NCI-H2107 (cell line): ENCODE data around the gene UBE2QL1.
"Not testable (repeated sequence)": the region's sequence is repeated elsewhere in the genome, so short reads cannot be mapped to it uniquely, and the experiment has no call there.

Experiments used
- DNase-seq: peaks from one replicate; lab custom pipeline; 2025; lab: John Stamatoyannopoulos, UW

The UBE2QL1 gene

DNA sequence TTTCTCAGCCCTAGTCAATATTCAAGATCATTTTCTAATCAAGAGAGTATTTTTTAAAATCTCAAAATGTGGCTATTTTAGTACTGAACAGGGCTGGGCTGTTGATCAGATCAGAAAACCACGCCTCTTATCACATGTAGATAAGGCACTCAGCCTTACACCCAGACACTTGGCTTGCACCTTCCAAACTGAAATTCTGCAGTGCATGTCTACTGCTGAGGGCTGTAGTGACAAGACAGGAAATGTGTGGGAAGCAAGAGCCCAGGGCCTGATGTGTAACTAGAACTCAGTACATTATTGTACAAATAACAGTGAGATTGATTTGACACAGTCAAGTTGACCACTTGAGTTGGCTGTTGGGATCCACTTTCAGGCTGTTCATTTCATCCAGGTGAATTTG is 48.6 kb downstream of the UBE2QL1 start:
- no peak for DNase-seq

DNA sequence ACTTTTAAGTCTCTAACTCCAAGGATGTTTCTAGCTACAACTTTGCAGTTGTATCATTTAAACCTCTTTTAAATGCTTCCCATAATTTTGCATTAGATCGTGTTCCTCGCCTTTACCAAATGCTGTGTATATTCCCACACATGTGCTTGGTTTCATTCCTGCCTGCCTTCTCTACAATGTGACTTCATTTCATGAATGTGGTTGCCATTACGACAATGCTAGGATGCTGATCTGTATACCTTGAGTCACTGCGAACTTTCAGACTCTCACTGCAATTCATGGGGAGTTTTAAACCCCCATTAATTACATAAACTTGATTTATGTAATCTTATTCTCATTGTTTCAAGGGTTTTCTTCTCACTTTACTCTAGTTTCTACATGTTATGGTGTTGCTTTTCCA is 50.3 kb downstream of the UBE2QL1 start:
- DNase-seq = no peak

DNA sequence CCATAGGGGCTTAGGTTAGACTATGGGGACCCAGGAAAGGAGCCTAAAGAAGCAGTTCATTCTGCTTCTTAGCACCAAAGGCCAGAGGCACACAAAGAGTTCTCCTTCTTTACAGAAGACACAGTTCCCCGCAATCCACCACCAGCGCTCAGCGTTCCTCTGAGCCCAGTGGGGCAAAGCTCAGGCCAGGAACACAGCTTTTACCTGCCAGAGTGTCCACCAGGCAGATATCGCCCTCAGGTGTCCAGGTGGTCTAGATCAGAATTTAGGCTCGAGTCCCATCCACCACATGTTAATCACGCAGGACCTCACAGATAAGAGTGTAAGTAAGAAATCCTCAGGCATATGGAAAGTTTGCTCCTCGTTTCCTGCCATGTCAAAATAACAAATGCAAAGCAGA is 53.0 kb downstream of the UBE2QL1 start:
- no peak for DNase-seq

DNA sequence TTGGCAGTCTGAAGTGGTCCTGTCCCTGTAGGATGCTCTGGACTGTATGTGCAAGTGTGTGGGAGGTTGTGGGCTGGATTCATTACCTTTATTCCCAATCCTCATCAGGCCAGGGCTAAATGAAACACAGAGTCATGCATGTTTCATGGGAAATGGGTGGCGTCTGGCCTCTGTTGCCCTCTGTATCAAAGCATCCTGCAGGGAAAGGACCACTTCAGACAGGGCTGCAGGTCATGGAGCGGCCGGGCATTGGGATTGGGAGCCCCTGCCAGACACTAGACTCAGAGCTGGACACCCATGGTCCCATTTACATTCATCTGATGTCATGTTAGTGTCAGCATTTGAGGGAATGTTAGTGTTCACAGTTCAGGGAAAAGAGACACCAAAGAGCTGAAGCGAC is 53.8 kb downstream of the UBE2QL1 start:
- DNase-seq = no peak

DNA sequence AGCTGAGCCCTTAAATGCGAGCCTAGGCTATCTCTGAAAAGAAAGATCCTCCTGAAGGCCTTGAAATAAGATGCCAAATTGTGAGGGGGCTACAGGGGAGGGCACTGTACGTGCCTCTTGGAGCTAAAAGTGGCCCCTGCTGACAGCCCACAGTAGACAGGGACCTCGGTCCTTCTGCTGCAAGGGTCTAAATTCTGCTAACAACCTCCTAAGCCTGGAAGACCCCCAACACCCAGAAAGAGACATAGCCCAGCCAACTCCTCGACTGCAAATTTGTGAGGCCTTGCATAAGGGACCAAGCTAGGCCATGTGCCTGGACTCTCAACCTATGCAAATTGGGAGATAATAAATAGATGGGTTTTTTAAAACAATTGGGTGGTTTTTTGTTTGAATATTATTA is 54.7 kb downstream of the UBE2QL1 start:
- no peak for DNase-seq

DNA sequence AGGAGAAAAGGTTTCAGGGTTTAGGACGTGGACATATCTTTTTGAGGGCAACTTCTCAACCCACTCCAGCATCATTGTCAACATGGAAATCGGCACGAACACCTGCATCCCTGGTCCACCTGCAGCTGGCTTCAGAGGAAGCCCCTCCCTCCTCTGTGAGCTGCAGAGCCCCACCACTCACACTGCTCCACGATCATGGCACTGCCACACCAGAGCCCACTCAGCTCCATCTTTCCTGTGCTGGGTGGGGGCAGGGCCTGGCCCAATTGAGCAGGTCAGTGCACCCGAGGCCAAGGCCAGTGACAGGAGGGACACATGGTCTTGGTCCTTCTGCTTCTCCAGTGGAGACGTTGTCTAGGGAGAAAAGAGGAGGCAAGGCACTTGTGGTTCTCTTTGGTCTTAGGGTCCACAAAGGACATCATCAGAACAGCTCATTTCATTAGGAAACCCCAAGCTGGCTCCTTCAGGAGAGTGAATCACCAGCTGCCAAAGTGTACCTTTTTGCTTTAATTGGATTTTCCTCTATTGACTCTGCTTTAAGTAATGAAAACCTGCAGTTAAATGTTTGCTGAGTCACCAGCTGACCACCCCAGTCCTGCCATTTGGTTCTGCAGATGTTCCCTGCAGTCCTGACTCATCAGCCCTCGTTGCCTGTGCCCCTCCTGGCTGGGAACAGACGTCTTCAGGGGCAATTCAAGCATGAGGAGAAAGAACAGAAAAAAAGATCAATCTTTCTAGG is 56.2 kb downstream of the UBE2QL1 start:
- no peak for DNase-seq

DNA sequence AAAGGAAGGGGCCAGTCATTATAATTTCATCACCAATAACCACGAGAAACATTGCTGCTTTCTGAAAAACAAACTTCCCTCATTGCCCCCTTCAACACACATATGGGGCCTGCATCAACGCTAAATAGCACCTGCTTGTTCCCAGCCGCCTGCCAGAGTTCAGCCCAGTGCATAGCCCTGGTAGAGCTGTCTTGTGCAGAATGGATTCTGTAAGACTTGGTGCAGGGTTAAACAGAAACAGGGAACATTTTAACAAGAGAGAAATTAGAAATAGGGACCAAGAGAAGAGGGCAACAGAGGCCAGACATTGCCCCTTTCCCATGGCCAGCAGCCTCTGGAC is 56.7 kb downstream of the UBE2QL1 start:
- no peak for DNase-seq

DNA sequence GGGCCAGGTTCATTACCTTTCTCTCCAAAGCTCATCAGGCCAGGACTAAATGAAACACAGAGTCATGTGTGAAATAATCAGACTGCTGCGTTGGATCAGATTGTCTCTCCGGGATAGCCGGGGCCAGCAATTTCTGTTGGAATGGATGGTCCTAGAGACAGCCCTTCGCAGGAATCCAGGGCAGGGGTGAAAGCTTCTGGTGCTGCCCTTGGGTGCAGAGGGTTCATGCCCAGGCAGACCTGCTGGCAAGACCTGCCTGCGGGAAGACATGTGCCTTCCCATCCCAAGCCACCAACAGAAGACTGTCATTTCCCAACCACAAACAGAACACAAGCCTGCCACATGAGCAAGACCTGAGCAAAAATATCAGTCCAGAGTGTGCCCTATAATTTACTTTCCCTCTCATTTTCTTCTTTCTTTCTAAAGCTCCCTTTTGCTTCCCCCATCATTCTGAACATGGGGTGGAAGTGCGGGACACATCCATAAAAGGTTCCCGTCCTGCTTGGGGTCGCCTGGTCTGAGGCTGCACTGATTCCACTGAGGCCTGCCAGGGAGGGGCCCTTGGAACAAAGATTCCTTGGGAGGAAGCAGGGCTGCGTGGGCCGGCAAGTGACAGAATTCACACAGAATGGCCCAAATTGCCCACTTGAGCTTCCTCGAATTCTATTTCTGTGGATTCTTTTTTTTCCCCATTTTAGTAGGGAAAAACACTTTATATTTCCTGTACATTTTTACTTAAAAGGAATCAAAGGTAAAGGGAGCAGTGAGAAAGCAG is 57.3 kb downstream of the UBE2QL1 start:
- no peak for DNase-seq

DNA sequence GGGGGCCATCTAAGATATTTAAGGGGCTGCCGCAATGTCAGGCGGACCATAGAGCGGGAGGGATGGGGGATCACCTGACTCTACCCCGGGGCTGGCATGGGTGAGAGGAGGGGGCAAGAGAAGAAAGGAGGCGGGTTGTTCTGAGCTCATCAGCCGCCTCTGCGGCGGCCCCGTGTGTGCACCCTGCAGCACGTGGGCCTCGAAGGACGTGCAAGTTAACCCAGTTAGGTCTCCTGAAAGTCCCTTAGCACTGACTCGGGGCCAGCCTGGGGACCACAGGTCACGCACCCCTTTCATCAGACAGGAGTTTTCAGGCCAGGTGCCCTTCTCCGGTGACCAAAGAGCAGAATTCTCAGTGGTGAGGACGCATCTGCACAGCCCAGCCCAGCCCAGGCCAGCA is 58.0 kb downstream of the UBE2QL1 start:
- DNase-seq = no peak

DNA sequence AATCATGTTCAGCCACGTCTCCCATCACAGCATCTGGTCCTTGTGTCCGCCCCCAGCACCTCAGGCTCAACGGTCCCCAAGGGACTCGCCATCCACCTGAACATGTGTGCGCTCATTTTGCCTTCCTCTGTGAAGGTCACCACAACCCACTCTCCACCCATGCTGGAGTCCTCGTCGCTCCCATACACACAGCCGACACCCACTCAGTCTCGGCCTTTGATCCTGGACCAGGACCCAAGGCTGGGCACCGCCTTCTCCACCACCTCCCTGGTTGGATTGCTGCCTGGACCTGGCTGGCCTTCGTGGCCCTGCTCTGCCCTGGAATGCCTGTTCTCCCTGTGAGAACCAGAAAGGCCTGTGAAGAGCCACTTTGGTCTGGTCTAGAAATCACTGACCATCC is 60.3 kb downstream of the UBE2QL1 start:
- DNase-seq = no peak

DNA sequence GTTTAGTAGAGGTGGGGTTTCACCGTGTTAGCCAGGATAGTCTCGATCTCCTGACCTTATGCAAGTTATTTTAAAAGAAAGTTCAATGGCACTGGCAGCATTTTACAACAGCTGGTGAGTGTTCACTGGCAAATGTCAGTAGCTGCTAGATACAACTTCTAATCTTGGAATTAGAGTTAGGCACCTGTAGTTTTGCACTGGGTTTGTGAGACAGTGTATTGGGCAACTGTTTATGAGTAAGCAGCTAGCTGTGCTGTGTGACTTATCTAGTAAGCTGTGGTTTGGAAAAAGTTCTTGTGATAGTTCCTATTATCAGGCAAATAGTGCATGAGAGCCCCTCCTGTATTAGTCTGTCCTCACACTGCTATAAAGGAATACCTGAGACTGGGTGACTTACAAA is 61.5 kb downstream of the UBE2QL1 start:
- DNase-seq = no peak

DNA sequence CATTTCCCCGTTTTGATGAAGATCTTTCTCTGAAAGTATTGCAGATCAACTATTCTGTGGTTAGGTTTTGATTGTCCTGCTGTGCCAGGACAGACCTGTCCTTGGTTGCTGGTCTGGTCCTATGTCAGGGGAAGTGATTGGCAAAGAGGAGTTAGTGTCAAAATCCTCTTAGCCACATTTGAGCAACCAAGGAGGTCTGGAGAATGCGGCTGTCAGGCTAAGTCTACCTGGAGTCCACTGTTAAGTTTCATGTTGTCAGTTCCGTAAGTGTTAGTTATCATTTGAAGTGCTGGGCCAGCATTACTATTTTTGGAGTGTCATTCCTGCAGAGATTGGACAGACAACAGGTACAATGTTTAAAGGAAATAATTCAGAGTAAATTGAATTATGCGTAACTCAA is 62.3 kb downstream of the UBE2QL1 start:
- DNase-seq = no peak

DNA sequence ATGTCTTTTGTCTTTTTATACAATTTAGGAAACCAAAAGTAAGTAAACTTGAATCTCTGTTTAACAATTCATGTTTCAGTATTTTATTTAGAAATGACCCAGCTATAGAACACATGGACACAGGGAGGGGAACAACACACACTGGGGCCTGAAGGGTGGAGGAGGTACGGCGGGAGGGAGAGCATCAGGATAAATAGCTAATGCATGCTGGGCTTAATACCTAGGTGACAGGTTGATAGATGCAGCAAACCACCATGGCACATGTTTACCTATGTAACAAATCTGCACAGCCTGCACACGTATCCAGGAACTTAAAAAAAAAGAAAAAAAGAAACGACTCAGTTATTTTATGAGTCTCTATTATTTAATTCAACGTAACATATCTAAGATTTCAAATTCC is 67.2 kb downstream of the UBE2QL1 start:
- DNase-seq = not testable (repeated sequence)

DNA sequence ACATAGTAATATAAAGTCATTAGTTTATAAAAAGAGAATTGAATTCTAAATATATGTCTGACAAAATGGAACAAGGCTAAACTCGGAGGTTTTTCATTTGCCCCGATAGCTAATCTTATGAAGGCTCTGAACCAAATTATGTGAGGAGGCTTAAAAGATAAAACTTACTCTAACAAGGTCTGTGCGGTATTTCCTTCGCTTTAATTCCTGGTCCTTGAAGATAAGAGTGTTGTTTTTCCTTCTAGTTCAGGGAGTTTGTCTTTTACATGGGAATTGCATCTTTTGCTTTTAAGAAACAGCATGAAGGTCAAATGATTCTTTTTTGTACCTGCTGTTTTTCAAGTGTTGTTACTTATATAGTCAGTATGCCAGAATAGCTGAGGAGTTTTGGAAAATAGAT is 68.2 kb downstream of the UBE2QL1 start:
- no peak for DNase-seq

DNA sequence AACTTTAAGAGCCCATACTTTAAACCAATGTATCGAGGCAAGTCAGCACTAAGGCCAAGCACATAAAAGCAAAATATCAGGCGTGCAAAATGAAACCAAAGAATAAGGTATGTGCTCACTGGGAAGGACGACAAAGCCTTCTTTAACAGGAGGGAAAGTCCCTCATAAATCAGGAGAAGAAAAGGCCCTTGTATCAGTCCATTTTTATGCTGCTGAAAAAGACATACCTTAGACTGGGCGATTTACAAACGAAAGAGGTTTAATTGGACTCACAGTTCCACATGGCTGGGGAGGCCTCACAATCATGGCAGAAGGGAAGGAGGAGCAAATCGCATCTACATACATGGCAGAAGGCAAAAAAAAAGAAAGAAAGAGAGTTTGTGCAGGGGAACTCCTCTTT is 68.9 kb downstream of the UBE2QL1 start:
- DNase-seq = no peak

DNA sequence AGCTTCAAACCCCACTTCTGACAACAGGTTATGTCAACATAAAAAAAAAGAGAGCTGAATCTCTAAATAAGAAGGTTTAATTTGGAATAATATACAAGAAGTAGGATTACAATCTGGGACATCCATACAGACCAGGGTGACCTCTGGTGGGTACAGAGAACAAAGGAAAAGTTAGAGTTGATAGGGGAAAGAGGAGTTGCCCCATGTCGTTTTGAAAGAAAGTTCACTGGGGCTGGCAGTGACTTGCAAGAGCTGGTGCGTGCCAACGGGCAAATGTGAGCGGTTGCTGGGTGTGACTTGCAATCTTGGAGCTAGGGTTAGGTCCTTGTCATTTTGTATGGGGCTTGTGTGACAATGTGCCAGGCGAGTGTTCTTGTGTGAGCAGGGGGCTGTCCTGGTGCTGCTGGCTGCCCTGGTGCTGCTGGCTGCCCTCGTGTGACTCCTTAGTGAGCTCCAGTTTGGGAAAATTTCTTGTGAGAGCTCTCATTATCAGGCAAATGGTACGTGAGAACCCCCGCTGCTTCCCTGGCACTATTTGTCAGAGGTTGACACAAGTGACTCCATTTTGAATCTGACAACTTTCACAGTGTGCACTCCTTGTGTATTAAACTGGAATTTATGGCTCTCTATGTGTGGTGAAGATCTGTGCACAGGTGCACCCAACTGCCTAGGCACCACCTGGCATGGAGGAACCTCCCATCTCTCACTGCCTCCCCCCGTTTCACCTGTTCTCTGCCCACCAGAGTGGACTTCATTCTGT is 69.8 kb downstream of the UBE2QL1 start:
- no peak for DNase-seq

DNA sequence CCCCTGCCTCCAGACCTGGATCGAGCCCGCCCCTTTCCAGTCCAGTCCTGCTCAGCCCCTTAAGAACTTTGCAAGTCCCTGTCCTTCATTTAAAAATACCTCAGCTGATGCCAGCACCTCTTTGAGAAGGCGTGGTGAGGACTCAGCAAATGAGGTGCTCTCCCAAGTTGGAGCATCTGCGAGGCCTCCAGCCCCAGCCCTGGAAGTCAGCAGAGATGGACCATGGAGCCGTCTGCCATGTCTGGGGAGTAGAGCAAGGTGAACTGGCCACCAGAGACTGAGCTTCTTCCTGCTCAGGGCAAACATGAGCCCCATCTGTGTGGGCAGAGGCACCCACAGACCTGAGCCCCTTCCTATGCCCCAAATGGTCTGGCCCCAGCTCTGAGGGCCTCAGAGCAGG is 71.5 kb downstream of the UBE2QL1 start:
- DNase-seq = no peak

DNA sequence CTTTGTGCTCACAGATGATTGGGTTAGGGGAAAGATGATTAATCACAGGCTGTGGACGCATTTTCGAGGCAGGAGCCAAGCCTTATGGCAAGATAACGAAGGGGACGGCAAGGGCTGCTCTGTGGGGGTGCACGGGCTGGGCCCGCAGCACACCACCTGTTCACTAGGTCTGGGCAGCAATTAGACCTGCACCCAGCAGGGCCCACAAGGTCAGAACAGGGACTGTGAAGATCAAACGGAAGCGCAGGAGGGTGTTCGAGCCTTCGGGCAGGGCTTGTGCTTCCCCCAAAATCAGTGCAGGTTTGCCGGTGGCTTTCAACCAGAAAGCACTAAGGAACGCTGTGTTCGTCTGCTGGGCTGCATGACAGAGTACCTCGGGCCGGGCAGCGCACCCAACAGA is 73.7 kb downstream of the UBE2QL1 start:
- DNase-seq = no peak

DNA sequence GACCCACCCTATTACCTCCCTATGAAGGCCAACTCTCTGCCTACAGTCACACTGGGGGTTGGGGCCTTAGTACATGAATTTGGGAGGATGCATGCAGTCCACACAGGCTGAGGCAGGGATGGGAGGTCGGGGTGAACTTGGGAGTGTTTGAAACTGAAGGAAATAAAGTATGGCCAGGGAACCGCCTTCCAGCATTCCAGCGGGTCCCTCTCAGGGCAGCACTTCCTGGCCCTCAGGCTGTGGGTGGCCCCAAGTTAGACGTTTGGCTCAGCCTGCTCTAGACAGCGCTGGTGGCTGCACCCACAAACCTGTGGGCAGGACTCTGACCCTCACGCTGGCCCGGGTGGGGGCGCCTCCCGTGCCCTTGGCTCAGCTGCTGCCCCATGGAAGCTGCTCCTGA is 74.3 kb downstream of the UBE2QL1 start:
- DNase-seq = no peak

DNA sequence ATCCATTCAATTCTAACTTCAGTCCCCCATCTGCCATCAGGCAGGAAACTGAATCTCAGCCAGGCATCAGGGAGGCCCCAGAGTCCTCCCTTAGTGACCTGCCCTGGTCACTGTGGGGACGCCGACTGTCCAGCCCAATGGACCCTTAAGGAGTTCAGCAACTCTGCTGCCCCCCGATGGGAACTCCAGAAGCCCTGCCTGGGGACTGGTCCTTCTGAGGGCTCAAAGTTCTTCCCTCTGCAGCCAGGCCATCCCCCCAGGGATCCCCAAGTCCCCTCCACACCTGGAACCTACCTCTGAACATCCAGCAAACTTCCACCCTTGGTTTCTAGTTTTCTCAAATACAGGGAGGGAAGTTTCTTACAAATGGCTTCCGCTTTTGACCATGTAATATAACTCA is 76.8 kb downstream of the UBE2QL1 start:
- DNase-seq = no peak

DNA sequence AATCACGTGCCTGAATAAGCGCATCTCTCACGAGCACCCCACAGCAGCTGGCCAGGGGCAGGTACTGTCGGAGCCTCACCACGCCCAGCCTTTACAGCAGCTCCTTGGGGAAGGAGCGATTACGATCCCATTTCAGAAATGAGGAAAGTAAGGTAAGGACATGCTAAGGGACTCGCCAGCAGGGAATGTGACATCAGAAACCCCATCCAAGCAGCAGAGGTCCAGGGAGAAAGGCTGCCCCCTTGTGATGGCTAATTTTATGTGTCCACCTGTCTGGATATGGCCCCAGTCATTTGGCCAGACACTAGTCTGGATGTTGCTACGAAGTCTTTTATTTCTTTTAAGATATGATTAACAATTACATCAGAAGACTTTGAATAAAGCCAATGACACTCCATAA is 77.3 kb downstream of the UBE2QL1 start:
- DNase-seq = no peak

DNA sequence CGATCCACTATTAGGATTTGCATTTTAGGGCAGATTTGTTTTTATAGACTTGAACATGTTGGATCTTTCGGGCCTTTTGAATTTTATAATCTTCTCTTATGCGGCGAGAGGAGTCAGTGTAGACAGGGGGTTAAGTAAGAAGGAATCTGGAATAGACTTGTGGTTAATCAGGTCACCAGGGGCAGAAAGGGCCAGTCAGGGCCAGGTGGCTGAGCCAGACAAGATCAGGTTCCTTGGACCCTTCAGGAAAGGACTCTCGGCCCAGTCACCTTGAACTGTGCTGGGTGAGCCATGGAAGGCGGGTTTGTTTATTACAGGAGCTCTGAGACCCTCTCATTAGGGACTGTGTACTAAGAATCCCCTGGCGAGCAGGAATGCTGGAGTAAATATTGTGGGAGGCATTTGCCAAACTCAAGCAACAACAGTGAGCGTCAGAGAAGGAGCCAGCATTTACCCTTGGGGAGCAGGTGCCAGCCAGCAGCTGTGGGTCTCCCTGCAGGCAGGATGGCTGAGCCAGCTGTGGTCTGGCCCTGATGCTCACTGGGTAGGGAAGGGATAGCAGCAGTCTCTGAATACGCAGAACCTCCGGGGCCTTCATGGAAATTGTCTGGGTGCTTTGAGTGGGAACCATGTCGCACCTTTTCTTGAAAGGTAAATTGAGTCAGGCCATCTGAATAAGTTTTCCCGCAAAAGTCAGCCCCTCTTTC is 79.2 kb downstream of the UBE2QL1 start:
- DNase-seq = no peak

DNA sequence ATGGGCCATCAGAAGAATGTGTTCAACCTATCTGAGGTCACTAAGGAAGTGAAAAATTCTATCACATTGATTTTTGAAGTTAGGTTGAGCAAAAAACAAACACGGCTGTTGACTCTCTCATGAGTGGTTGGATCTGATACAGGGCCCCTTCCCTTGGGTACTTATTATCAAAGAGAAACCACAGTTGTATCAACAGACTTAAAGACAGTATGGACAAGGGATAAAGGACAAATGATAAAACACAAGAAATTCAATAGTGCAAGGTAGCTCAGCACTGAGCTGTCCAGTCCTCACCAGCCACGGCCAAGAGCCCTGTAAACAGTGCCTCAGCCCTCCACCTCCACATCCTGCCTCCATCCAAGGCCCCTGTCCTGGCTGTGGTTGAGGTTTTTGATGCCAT is 86.9 kb downstream of the UBE2QL1 start:
- no peak for DNase-seq
